GM18498 (cell line): ENCODE results near the gene SIVA1.

Experiments used
- ATAC-seq: cut with Tn5 transposase; IDR thresholded peaks from one replicate; pipeline ENCODE4 v1.9.1; 2021; ENCODE audit warnings: mild to moderate bottlenecking, moderate library complexity; ENCODE audit not compliant: unreplicated experiment

SIVA1 gene

DNA sequence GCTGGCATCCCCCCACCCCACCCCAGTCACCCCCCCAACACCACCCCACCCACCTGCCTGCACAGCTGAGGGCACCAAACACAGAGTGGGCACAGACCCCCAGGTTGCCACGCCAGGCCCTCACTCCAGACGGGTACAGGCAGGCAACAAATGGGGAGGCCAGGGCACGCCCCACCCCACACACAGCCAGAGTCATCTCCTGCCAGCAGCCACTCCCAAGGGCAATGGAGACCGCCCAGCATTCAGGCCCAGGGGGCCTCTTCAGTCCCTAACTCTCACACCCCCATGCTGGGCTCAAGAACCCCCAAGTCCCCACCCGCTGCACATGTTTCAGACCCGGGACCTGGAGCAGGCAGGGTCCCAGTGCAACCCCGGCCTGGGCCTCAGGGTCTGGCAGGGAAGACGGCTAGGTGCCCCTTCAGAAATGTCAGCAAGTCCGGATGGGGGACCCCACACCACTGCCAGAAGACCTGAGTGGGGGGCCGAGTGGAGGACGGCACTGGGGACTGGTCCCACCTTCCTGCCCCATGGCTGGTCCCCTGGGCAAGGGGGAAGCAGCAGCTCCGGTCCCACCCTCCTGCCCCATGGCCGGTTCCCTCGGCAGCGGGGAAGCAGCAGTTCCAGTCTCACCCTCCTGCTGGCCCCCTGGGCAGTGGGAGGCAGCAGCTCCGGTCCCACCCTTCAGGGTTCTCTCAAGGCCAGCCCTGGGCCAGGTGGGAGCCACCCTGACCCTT, 30.7 kb downstream of the SIVA1 start:
- no peak for ATAC-seq

DNA sequence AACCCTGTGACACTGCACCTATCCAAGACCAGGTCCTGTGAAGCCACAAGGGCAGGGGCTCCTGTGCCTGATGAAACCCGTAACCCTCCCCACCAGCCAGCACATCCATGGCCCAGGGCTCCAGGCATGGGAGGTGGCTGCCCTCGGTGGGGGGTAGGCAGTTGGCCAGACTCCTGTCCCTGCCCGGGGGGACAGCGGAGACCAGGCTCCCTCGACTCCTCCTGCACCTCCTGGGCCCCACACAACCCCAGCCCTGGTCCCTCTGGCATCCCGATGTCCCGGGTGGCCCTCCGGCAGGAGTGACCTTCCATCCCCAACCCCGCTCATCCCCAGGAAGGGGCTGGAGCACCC, 31.2 kb downstream of the SIVA1 start:
- ATAC-seq = no peak

DNA sequence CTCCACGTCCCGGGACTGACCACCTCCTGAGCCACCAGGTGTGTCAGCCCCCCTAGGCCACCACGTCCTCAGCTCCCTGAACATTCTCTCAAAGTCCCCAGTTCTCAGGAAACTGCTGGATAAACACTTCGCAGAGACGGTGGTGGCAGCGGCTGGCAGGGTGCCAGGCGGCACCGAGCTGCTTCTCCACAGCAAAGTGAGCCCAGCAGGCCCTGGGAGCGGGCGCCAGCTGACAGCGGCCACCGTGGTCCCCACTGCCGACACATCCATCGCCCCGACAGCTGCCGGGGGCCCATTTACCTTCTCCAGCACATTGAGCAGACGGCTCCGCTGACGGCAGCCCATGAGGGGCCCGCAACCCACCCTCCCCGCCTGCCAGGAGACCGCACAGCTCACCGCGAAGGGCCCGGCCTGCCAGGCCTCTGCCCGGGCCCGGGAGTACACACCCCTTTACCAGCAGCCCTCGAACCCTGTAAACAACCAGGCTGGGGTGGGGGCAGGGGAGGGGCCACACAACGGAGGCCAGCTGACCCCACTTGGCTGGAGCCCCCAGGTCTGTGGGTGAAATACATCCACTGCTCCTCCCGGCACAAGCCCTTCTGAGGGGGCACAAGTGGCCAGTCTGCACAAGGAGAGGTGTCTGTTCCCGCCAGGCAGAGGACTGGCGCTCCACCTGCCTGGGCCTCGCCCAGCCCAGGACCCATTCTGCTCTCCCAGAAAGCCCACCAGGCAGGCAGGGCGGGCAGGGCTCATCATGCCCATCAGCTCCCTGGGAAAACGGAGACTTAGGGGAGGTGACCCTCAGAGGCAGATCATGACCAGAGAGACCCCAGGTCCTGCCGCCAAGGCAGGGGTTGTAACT, 32.1 kb downstream of the SIVA1 start:
- no peak for ATAC-seq

DNA sequence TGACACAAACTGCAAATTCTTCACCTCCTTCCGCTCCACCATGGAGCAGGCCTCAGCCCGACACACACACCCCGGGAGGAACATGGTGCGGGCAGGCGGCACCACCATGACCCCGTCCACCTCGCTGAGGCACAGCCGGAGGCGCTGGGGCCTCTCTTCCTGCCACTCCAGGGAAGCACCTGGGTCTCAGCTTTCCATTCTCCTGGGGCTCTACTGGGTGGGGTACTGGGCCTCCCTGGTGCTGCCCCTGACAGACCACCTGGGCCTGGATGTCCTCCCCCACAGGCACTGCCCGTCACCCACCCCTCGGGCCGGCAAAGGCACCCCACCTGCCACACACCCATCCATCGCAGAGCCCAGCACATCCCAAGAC, 32.7 kb downstream of the SIVA1 start:
- no peak for ATAC-seq

DNA sequence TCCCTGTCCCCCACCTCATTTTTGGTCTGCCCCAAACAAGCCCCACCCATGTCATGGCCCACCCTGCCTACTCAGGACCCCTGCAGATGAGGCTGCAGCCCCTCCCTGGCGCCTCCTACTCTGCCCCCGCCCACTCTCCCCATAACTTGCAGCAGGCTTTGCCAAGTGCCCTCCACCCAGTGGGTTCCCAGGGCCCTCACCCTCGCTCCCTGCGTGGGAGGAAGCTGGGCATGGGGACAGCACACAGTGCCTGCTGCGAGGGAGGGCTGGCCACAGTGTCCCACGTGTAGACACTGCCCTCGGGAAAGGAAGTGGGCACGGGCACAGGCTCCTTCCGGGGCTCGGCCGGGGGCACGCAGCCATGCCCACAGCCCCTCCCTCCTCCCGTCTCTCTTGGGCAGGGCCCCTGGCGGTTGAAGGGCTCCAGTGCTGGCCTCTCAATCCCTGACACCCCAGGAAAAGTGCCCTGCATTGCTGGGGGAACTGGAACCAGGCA, 33.2 kb downstream of the SIVA1 start:
- ATAC-seq = no peak

DNA sequence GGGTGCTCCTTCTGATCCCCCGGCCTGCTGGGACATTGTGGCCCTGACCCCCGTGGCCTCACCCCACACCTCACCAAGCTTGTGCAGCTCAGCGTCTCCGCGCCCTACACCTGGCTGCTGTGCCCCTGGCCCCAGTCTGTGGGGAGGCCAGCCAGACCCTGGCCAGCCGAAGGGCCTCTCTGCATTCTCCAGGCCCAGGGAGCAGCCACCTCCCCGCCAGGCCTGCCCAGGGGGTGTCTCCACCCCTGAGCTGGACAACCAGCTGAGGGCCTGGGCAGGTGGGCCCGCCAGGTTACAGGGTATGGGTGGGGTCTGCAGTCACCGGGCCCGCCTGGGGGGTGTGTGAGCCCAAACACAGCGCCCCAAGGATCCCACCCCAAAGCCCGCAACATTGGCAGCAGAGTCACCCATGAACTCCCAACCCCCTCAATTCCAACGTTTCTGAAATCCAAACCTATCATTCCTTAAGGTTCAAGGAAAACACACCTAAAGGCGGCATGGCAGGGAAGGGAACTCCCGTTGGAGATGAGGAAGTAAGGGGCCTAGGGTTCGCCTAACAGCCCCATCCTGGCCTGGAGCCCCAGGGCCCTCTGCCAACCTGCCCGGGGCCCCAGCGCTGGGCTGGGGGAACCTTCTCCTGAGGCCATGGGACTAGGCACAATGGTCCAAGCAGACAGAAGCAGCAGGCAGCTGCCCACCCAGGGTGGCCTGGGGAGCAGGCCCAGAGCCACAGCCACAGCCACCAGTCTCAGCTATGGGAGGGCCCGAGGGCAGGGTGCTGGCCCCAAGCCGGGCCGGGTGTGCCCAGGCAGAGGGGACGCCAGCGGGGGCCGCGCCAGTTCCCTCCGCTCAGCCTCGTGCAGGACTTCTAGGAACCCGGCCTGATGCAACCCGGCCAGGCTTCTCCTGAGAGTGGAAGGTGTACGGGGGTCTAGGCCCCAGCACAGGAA, 34.1 kb downstream of the SIVA1 start:
- ATAC-seq = no peak

DNA sequence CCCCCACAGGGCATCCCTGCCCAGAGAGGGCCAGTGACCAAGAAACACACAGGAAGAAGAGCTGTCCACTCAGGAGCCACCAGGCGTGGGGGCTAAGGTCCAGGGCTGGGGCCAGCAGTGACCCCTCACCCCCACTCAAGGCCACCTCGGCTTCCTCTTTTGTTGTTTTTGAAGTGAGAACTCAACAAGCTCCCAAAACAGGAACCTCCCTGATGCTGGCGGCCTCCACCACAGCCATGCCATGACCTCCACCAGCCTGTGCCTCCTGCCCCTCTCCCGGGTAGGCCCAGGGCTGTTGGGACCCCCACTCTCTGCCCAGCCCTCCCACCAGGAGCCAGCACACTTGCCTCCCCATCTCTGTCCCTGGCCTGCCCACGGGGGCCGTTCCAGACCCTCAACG, 34.8 kb downstream of the SIVA1 start:
- no peak for ATAC-seq

DNA sequence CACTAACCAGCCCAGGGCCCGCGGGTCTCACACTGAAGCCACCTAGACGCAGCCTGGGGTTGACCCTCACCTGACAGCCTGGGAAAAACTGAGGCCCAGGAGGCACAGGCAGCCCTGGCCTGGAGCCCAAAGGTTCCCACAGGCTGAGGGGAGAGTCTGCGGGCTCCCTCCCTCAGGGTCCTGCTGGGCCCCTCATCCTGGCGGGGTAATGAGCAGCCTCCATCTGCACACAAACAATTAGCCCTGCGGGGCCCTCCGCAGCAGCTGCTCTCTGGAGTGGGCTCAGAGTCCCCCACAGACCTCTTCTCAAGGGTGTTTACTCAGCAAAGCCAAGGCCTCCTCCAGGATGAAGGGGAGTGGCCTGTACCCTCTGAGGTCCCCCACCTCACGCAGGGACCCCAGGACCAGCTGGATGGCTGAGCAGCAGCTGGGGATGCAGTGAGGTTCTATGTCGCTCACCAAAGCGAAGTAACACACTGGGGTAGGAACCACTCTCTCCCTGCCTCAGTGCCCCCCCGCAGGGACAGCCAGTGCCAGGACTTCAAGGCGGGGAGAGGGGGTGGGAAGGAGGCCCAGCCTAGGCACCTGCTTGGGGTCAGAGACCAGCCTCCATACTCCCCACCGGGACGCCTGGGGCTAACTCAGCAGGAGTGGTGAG, 35.3 kb downstream of the SIVA1 start:
- ATAC-seq = no peak

DNA sequence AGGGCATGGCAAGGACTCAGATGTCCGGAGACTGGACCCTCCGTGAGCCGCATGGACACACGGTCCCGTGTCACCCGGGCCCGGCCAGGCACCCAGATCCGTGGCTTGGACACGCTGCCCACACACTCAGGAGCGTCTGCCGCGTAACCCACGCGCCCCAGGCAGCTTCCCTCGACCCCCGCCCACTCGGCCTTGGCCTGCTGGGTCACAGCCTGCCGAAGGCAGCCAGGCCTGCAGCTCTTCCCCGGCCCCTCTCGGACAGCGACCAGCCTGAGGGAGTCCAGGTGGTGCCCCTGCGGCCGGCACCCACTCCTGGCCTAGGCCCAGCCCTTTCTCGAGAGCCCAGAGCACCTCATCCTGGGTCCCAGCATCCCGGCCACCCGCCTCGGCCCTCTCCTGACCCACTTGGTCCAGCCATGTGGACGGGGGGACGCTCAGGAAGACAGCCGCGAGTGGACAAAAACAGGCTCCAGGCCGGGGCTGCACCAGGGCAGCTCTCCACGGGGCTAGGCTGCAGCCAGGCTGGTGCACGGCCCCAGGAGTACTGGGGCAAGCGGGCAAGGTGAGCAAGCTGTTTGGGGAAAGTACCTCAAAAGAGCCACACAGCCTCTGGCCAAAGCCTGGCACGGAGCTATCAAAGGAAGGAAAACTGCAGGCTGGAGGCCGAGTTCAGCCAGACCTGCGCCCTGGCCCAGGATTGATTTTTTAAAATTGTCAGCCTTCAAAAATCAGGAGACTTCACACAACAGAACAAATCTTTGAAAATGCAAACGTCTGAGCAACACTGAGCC, 36.1 kb downstream of the SIVA1 start:
- no peak for ATAC-seq

DNA sequence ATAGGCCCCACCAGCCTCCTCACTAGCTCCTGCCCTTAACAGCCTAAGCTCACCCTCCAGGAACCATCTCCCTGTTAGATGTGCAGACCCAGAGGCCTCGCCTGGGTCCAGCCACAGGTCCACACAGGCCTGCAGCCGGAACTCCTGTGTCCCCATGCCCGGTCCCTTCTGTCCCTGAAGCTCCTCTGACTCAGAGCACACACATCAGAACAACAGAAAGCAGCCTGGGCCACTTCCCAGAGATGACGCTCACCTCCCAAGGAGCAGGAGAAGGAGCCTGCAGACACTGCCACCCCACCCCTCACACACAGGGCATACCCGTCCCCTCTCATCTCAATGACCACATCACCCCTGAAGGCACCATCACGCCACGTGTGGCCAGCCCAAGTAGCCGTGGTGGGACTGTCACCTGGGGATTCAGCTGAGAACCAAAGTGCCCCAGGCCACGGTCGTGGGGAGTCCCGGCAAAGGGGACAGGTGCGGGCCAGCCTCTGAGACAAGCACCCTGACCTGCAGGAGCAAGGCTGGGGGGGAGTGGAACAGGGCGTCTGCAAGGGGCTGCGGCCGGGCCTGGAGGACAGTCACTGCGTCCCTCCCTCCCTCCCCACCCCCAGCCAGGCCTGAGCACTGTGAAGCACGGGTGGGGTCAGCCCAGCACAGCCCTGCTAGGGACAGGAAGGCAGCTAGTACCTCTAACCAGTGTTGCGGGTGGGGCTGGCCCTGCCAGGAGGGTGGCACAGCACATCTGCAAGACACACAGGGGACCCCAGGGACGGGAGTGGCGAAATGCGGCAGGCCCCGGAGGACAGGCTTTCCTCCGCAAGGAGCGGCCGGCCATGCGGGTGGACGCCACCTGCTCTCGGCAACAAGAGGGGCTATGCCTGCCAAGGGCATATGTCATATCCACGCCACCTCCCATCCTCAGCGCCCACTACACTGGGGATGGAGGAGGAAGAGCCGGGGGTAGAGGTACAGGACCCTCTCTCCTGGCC, 37.1 kb downstream of the SIVA1 start:
- ATAC-seq = no peak

DNA sequence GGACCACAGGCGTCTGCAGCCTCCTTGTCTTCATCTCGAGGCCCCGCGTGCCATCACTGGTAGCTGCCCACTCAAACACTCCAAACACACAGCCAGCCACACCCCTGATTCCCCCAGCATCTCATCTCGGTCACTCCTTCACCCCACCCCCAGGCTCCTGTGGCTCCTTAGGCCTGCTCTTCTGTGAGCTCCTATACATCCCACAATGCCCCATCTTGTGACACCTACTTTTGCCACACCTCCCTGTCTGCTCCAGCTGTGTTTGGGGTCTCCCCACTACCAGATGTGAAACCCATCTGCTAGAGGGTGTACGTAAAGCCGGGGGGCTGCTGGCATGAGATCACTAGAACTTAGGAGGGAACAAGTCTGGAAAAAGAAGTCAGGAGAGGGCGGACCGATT, 38.5 kb downstream of the SIVA1 start:
- ATAC-seq = no peak

DNA sequence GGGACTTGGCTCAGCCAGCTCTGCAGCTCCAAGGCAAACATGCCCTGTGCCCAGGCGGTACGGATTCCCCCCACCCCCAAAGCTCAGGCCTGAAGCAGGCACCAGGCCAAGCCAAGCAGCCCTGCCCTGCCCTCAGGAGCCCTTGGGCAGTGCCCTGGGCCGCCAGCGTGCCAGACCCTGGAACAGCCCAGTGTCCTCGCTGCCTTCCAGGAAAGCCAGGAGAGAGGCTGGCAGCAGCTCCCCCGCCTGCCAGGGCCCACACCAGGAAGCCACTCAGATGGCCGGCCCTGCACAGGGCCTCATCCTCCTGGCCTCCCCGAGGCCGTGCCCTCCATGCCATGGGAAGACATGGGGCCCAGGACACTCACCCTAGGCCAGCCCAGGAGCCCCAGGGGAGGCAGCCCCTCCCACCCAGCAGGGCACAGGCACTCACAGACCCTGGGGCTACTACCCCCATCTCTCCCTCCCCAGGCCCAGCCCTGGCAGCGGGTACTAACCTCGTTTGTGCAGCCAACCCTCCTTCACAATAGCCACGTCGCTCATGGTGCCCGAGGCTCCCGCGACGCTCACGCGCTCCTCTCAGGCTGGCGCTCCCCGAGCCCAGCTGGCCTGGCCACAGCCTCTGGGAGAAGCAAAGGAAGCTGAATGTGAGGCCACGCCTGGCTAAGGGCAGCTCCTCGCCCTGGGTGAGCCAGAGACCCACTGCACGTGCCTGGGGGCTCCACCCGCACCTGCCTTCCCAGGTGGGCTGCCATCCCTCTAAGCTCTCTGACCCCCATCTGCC, 39.3 kb downstream of the SIVA1 start:
- no peak for ATAC-seq

DNA sequence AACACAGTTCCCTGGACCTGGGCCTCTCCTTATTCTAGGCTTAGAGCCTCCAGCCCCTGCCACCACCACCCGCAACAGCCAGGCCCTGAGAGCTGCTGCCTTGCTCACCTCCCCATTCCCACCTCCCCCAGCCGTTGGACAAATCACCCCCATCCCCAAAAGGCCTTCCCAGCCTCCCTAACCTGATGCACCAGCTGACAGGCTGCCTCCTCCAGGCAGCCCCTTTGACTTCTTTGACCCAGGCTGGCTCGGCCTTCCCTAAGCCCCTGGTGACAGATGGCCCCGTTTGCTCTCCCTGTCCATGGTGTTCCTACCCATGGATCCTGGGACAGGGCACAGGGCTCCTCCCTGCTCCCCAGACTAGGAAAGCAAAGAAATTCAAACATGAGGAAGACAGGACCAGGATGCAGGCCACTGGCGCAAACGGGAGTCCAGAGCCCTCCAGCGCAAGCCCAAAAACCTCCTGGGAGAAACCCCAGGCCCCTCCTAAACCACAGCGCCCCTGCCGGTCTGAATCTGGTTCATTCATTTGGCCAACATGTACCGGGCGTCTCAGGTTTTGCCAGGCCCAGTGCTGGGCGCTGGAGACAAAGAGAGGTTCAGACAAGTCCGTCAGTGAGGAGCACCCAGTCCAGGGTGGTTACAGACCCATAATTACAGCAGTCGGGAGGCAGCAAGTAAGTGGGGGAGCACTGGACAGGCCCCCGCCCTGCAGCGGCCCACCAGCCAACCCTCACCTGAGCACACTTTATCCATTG, 40.2 kb downstream of the SIVA1 start:
- ATAC-seq = no peak

DNA sequence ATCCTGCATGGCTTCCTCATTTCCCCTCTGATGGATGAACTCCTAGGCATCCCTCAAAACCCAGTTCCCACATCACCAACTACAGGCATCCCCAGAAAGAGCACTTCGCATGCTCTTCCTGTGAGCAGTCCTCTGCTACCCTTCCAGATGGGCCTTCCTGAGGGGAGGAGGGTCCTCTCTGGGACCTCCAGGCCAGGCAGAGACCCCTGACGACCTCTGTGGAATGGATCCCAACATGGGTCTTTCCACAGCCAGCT, 40.7 kb downstream of the SIVA1 start:
- ATAC-seq = no peak

DNA sequence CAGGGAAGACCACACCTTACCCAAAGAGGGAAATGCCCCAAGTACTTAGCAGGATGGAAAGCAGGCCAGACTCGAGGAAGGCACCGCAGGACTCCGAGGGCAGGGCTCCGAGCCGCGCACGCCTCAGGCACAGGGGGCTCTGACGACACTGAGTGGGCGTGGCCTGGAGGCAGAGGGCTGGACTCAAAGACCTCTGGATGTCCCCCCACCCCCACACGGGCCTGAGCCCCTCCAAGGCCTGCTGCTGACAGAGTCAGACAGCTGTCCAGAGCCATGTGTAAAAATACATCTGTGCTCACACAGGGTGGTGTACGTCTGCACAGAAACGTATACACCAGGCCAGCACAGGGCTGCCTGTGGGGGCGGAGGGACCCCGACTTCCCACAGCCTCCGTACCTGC, 41.2 kb downstream of the SIVA1 start:
- no peak for ATAC-seq

DNA sequence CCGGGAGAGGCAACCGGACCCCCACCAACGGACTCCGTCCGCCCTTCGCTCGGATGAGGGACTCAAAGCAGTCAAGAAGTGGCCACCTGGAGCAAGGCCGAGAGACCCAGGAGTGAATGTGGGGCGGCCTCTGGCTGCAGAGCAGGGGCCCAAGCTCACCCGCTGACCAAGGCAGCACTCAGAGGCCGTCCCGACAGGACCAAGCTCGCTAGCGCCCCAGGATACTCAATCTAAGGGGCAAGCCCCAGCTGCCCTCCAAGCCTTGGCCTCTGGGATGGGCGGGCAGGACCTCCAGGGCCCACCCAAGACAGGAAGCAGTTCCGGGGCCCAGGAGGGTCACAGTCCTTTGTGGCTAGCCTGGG, 41.7 kb downstream of the SIVA1 start:
- ATAC-seq = peak; percentile 3

DNA sequence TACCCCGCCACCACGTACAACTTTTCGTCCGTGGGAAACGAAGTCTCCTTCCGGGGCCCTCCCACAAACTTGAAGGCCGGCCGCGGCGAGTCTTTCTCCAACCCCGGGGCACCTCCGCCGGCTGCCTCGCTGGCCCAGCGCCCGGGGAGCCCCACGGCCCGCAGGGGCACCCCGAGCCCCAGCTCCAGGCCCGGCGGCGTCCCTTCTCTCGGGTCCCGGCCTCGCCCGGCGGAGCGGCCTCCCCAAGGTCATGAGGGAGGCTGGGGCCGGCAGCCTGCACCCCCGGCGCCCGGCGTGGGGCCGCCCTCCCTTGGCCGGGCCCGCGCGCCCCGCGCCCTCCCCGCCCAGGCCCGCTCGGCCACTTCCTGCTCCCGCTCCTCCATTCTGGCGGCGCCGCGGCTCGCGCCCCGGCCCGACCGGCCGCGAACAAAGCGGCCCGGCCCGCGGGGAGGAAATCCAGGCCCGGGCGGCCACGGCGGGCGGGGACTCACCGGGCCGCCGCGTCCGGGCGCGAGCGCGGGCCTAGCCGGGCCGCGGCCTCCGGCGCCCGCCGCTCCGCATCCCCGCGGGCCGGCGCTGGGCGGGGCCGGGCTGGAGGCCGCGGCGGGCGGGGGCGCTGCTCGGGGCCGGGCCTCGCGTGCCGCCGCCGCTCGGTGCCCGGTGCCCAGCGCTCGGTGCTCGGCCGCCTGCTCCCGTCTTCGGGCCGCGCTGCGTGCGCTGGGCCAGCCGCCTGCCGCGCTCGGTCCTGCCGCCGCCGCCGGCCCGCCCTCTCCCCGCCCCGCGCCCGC, 42.2 kb downstream of the SIVA1 start, which contains the start of gene AKT1:
AKT1 (minus strand) TSS at position 756 of the 788 bp plus-strand sequence. CDS start 3,105 bp downstream, outside the sequence.
- peak; percentile 48 for ATAC-seq
